Skeletal muscle satellite cell (primary cell): ENCODE data around the gene STOM.

Experiments
- H3K27me3 ChIP-seq: 2 replicates; pipeline ENCODE4 v1.7.0; 2013; ENCODE audit warnings: low read length; ENCODE audit not compliant: control insufficient read depth, insufficient read depth
- H3K36me3 ChIP-seq: 2 replicates; pipeline ENCODE4 v1.7.0; 2013; ENCODE audit warnings: mild to moderate bottlenecking, control low read depth, low read length; ENCODE audit not compliant: insufficient read depth
- H3K4me1 ChIP-seq: 2 replicates; pipeline ENCODE4 v1.7.0; 2013; ENCODE audit warnings: low read length; ENCODE audit not compliant: control insufficient read depth, insufficient read depth
- H3K4me2 ChIP-seq: 2 replicates; pipeline ENCODE4 v1.7.0; 2013; ENCODE audit warnings: mild to moderate bottlenecking, low read length
- H3K4me3 ChIP-seq: 2 replicates; pipeline ENCODE4 v1.7.0; 2013; ENCODE audit warnings: low read length
- H3K9ac ChIP-seq: 2 replicates; pipeline ENCODE4 v1.7.0; 2013; ENCODE audit warnings: mild to moderate bottlenecking, low read depth, low read length, moderate library complexity
- H3K9me3 ChIP-seq: replicated peaks from 2 replicates; pipeline ENCODE4 v1.7.0; 2013; ENCODE audit warnings: mild to moderate bottlenecking, control low read depth, low read length

Gene STOM

GRCh38 chr9:121325387-121325786, 44.7 kb downstream of the STOM start:
- Histone ChIP-seq H3K9ac (peak overlapping the region; percentile 22), H3K4me2 (no peak overlapping the region), H3K36me3 (peaks cover 87% of the 10 kb centered on the region), H3K27me3 (no peaks in the 10 kb centered on the region), H3K9me3 (no peaks in the 10 kb centered on the region), H3K4me1 (peaks cover 28% of the 10 kb centered on the region), H3K4me3 (no peak overlapping the region)

GRCh38 chr9:121324755-121325154, 45.3 kb downstream of the STOM start:
- H3K4me1 ChIP-seq = peaks cover 28% of the 10 kb centered on the region
- no peak overlapping the region for H3K4me3 ChIP-seq
- no peak overlapping the region for H3K9ac ChIP-seq

GRCh38 chr9:121324316-121324715, 45.7 kb downstream of the STOM start:
- no peak overlapping the region for H3K4me3 ChIP-seq
- peaks cover 28% of the 10 kb centered on the region for H3K4me1 ChIP-seq
- H3K9me3 ChIP-seq = no peaks in the 10 kb centered on the region
- H3K27me3 ChIP-seq = no peaks in the 10 kb centered on the region
- no peak overlapping the region for H3K9ac ChIP-seq
- no peak overlapping the region for H3K4me2 ChIP-seq
- peaks cover 80% of the 10 kb centered on the region for H3K36me3 ChIP-seq

More at GRCh38 chr9:121324755-121325154, 45.3 kb downstream of the STOM start:
- Histone ChIP-seq H3K4me2 (no peak overlapping the region), H3K27me3 (no peaks in the 10 kb centered on the region), H3K36me3 (peaks cover 82% of the 10 kb centered on the region), H3K9me3 (no peaks in the 10 kb centered on the region)

GRCh38 chr9:121323449-121324151, 46.5 kb downstream of the STOM start:
- H3K36me3 ChIP-seq = peaks cover 77% of the 10 kb centered on the region
- H3K4me2 ChIP-seq = no peak overlapping the region
- H3K4me3 ChIP-seq = no peak overlapping the region
- H3K27me3 ChIP-seq = no peaks in the 10 kb centered on the region
- H3K9ac ChIP-seq = no peak overlapping the region
- peaks cover 28% of the 10 kb centered on the region for H3K4me1 ChIP-seq
- no peaks in the 10 kb centered on the region for H3K9me3 ChIP-seq

GRCh38 chr9:121322737-121323448, 47.2 kb downstream of the STOM start:
- Histone ChIP-seq H3K4me2 (peak overlapping the region; percentile 12), H3K9me3 (no peaks in the 10 kb centered on the region), H3K27me3 (no peaks in the 10 kb centered on the region), H3K36me3 (peaks cover 77% of the 10 kb centered on the region), H3K4me3 (no peak overlapping the region), H3K4me1 (peaks cover 28% of the 10 kb centered on the region), H3K9ac (peak overlapping the region; percentile 53)

GRCh38 chr9:121322037-121322736, 47.9 kb downstream of the STOM start:
- peak overlapping the region; percentile 12 for H3K4me2 ChIP-seq
- H3K36me3 ChIP-seq = peaks cover 80% of the 10 kb centered on the region
- H3K4me1 ChIP-seq = peaks cover 28% of the 10 kb centered on the region
- peak overlapping the region; percentile 53 for H3K9ac ChIP-seq
- H3K4me3 ChIP-seq = no peak overlapping the region
- H3K9me3 ChIP-seq = no peaks in the 10 kb centered on the region
- H3K27me3 ChIP-seq = no peaks in the 10 kb centered on the region

- H3K27me3 ChIP-seq = no peaks in the 10 kb centered on the region
- H3K4me2 ChIP-seq = no peak overlapping the region
- peaks cover 80% of the 10 kb centered on the region for H3K36me3 ChIP-seq
- H3K9me3 ChIP-seq = no peaks in the 10 kb centered on the region
- no peak overlapping the region for H3K9ac ChIP-seq
- H3K4me1 ChIP-seq = peaks cover 20% of the 10 kb centered on the region
- H3K4me3 ChIP-seq = no peak overlapping the region
Measured at GRCh38 chr9:121321016-121321503, 49.0 kb downstream of the STOM start.

- H3K4me1 ChIP-seq = peaks cover 11% of the 10 kb centered on the region
- no peaks in the 10 kb centered on the region for H3K27me3 ChIP-seq
- no peak overlapping the region for H3K4me2 ChIP-seq
- H3K9ac ChIP-seq = no peak overlapping the region
- no peaks in the 10 kb centered on the region for H3K9me3 ChIP-seq
- H3K36me3 ChIP-seq = peaks cover 72% of the 10 kb centered on the region
- H3K4me3 ChIP-seq = no peak overlapping the region
Measured at GRCh38 chr9:121319383-121319780, 50.7 kb downstream of the STOM start.

GRCh38 chr9:121318631-121319382, 51.2 kb downstream of the STOM start:
- no peak overlapping the region for H3K9ac ChIP-seq
- H3K36me3 ChIP-seq = peaks cover 72% of the 10 kb centered on the region

GRCh38 chr9:121317737-121318630, 52.1 kb downstream of the STOM start:
- Histone ChIP-seq H3K36me3 (peaks cover 76% of the 10 kb centered on the region), H3K4me1 (peaks cover 9% of the 10 kb centered on the region), H3K4me3 (no peak overlapping the region), H3K9ac (peak overlapping the region; percentile 14), H3K4me2 (no peak overlapping the region), H3K27me3 (no peaks in the 10 kb centered on the region), H3K9me3 (no peaks in the 10 kb centered on the region)

More at GRCh38 chr9:121318631-121319382, 51.2 kb downstream of the STOM start:
- no peak overlapping the region for H3K4me3 ChIP-seq
- H3K9me3 ChIP-seq = no peaks in the 10 kb centered on the region
- H3K4me1 ChIP-seq = peaks cover 11% of the 10 kb centered on the region
- H3K27me3 ChIP-seq = no peaks in the 10 kb centered on the region
- no peak overlapping the region for H3K4me2 ChIP-seq
